H9 (cell line): ENCODE results near the gene GNA12. TPM values are rescaled to one million over a fixed set of nuclear protein-coding genes. Genes with fewer than 3 reads are reported as not detected.

Experiments used
- DNase-seq: peaks from one replicate; pipeline ENCODE4 v3.0.0-alpha.2; 2017
- H2AFZ ChIP-seq: one replicate; pipeline ENCODE4 v1.6.1; 2013; ENCODE audit warnings: mild to moderate bottlenecking, low read length, control low read depth, moderate library complexity
- H2AK5ac ChIP-seq: 2 replicates; pipeline ENCODE4 v1.6.1; 2013; ENCODE audit warnings: low read length, control low read depth, mixed read lengths; ENCODE audit not compliant: insufficient read length
- H2BK120ac ChIP-seq: one replicate; pipeline ENCODE4 v1.6.1; 2013; ENCODE audit warnings: low read depth, mild to moderate bottlenecking, low read length, control low read depth, inconsistent platforms; ENCODE audit not compliant: poor library complexity, severe bottlenecking
- H2BK12ac ChIP-seq: 2 replicates; pipeline ENCODE4 v1.6.1; 2013; ENCODE audit warnings: low read length, control low read depth, mixed read lengths, low read depth; ENCODE audit not compliant: insufficient read length
- H2BK15ac ChIP-seq: 2 replicates; pipeline ENCODE4 v1.6.1; 2013; ENCODE audit warnings: low read depth, low read length, control low read depth
- H2BK20ac ChIP-seq: one replicate; pipeline ENCODE4 v1.6.1; 2013; ENCODE audit warnings: low read depth, mild to moderate bottlenecking, low read length, control low read depth, inconsistent platforms; ENCODE audit not compliant: poor library complexity, severe bottlenecking
- H2BK5ac ChIP-seq: 2 replicates; pipeline ENCODE4 v1.6.1; 2013; ENCODE audit warnings: low read length, control low read depth, mixed read lengths; ENCODE audit not compliant: insufficient read length
- H3K14ac ChIP-seq: 2 replicates; pipeline ENCODE4 v1.6.1; 2013; ENCODE audit warnings: low read length, control low read depth; ENCODE audit not compliant: insufficient read depth
- H3K18ac ChIP-seq: 2 replicates; pipeline ENCODE4 v1.6.1; 2013; ENCODE audit warnings: low read depth, mild to moderate bottlenecking, mixed read lengths, low read length, control low read depth; ENCODE audit not compliant: insufficient read length
- H3K23ac ChIP-seq: 2 replicates; pipeline ENCODE4 v1.6.1; 2013; ENCODE audit warnings: low read length, control low read depth, mixed read lengths, low read depth; ENCODE audit not compliant: insufficient read length
- H3K23me2 ChIP-seq: 2 replicates; pipeline ENCODE4 v1.6.1; 2013; ENCODE audit warnings: low read depth, mild to moderate bottlenecking, mixed read lengths, low read length, control low read depth; ENCODE audit not compliant: insufficient read length, poor library complexity, severe bottlenecking
- H3K27ac ChIP-seq: 2 replicates; pipeline ENCODE4 v1.5.1; 2013; ENCODE audit warnings: low read length, control low read depth, mixed read lengths, low read depth; ENCODE audit not compliant: insufficient read length
- H3K27me3 ChIP-seq: 2 replicates; pipeline ENCODE4 v1.6.1; 2013; ENCODE audit warnings: low read length, control low read depth, inconsistent platforms; ENCODE audit not compliant: insufficient read depth
- H3K4ac ChIP-seq: 2 replicates; pipeline ENCODE4 v1.6.1; 2013; ENCODE audit warnings: low read depth, mild to moderate bottlenecking, control low read depth, inconsistent platforms, low read length, moderate library complexity
- H3K4me1 ChIP-seq: 2 replicates; pipeline ENCODE4 v1.6.1; 2013; ENCODE audit warnings: low read length, control low read depth, inconsistent platforms; ENCODE audit not compliant: insufficient read depth
- H3K4me2 ChIP-seq: 2 replicates; pipeline ENCODE4 v1.6.1; 2013; ENCODE audit warnings: low read length, control low read depth, mixed read lengths; ENCODE audit not compliant: insufficient read length, insufficient read depth
- H3K56ac ChIP-seq: 2 replicates; pipeline ENCODE4 v1.6.1; 2013; ENCODE audit warnings: low read depth, mild to moderate bottlenecking, mixed read lengths, low read length, control low read depth; ENCODE audit not compliant: insufficient read length
- H3K79me1 ChIP-seq: 2 replicates; pipeline ENCODE4 v1.6.1; 2013; ENCODE audit warnings: low read depth, mild to moderate bottlenecking, moderate library complexity, low read length, control low read depth, inconsistent platforms; ENCODE audit not compliant: insufficient read depth, poor library complexity, severe bottlenecking
- H3K79me2 ChIP-seq: 2 replicates; pipeline ENCODE4 v1.6.1; 2013; ENCODE audit warnings: low read length, control low read depth, inconsistent platforms; ENCODE audit not compliant: insufficient read depth
- H3K9ac ChIP-seq: 2 replicates; pipeline ENCODE4 v1.6.1; 2013; ENCODE audit warnings: low read length, control low read depth, mixed read lengths; ENCODE audit not compliant: insufficient read length; ENCODE audit errors: extremely low read depth
- H3K9me3 ChIP-seq: one replicate; pipeline ENCODE4 v1.6.1; 2013; ENCODE audit warnings: low read depth, low read length, inconsistent platforms; ENCODE audit not compliant: control insufficient read depth
- H3T11ph ChIP-seq: one replicate; pipeline ENCODE4 v1.6.1; 2013; ENCODE audit warnings: mild to moderate bottlenecking, low read length, control low read depth, inconsistent platforms
- H4K20me1 ChIP-seq: one replicate; pipeline ENCODE4 v1.6.1; 2013; ENCODE audit not compliant: control insufficient read depth, insufficient read length, insufficient read depth
- H4K5ac ChIP-seq: 2 replicates; pipeline ENCODE4 v1.6.1; 2013; ENCODE audit warnings: low read depth, mild to moderate bottlenecking, mixed read lengths, low read length, control low read depth; ENCODE audit not compliant: insufficient read length
- H4K8ac ChIP-seq: replicated peaks from 2 replicates; pipeline ENCODE4 v1.6.1; 2013; ENCODE audit warnings: low read length, control low read depth, mixed read lengths, low read depth; ENCODE audit not compliant: insufficient read length
- H4K91ac ChIP-seq: 2 replicates; pipeline ENCODE4 v1.6.1; 2013; ENCODE audit warnings: low read depth, mild to moderate bottlenecking, moderate library complexity, mixed read lengths, low read length, control low read depth; ENCODE audit not compliant: insufficient read length
- H3K27ac Mint-ChIP-seq, 3 experiments: 2 replicates in 2 of 3; 3 replicates in 1 of 3; pipeline ENCODE4 v1.8.0; 2020 to 2021; ENCODE audit warnings: mixed read lengths in 3 of 3, mild to moderate bottlenecking in 1 of 3, moderate library complexity in 1 of 3
- H3K27me3 Mint-ChIP-seq: 2 replicates; pipeline ENCODE4 v1.8.0; 2021; ENCODE audit warnings: low read depth, mild to moderate bottlenecking, moderate library complexity, mixed read lengths
- H3K36me3 Mint-ChIP-seq, 3 experiments: 2 replicates in 2 of 3; 3 replicates in 1 of 3; pipeline ENCODE4 v1.8.0; 2020 to 2021; ENCODE audit warnings: low read depth in 3 of 3, mixed read lengths in 3 of 3; ENCODE audit not compliant: insufficient read depth in 1 of 3
- H3K4me1 Mint-ChIP-seq, 2 experiments: 2 replicates each; pipeline ENCODE4 v1.8.0; 2020; ENCODE audit warnings: mixed read lengths in 2 of 2
- H3K4me3 Mint-ChIP-seq, 2 experiments: 2 replicates in 1 of 2; 3 replicates in 1 of 2; pipeline ENCODE4 v1.8.0; 2020 to 2021; ENCODE audit warnings: mild to moderate bottlenecking in 2 of 2, mixed read lengths in 2 of 2, moderate library complexity in 1 of 2
- H3K9me3 Mint-ChIP-seq, 2 experiments: 2 replicates in 1 of 2; 3 replicates in 1 of 2; pipeline ENCODE4 v1.8.0; 2020; ENCODE audit warnings: mild to moderate bottlenecking in 2 of 2, mixed read lengths in 2 of 2, moderate library complexity in 1 of 2
- WGBS: extraction: QIAGEN DNeasy Blood & Tissue Kit; methylation state at CpG from one replicate; pipeline ENCODE4 v1.1.7; 2013; ENCODE audit warnings: missing lambda C conversion rate, low lambda C conversion rate, mixed read lengths; ENCODE audit not compliant: insufficient read length; ENCODE audit errors: extremely low coverage; 5-methylcytosine and 5-hydroxymethylcytosine counted together
- total RNA-seq: library from RNA; stranded (reverse); gene quantifications from 2 replicates; pipeline ENCODE4 v1.2.1, GENCODE V29; 2021
- TF ChIP-seq, protein P1 (sequence below): fragments of 200-600 bp; sonication (generic); conservative IDR thresholded peaks from 3 replicates; pipeline ENCODE4 v1.8.0; 2021; ENCODE audit warnings: antibody characterized with exemption, mild to moderate bottlenecking

The GNA12 gene
- total RNA-seq, 1 experiment from 2014 or later, result 60.2 TPM

- Mint-ChIP-seq H3K4me3 (no peak overlapping the region), H3K9me3 (no peaks in the 10 kb centered on the region), H3K27me3 (no peaks in the 10 kb centered on the region; the same call in 1 of the 2 replicates), H3K27ac (no peak overlapping the region), H3K4me1 (peaks cover 11 to 15% of the 10 kb centered on the region in 2 experiments), H3K36me3 (no peaks in the 10 kb centered on the region; a peak in 1 of 7 replicates)
- Histone ChIP-seq H3K23ac (no peak overlapping the region), H3K27me3 (no peaks in the 10 kb centered on the region), H4K91ac (no peak overlapping the region), H4K5ac (no peak overlapping the region), H3K9ac (no peak overlapping the region), H2BK120ac (no peak overlapping the region), H3K9me3 (no peaks in the 10 kb centered on the region), H2AFZ (no peak overlapping the region), H3K27ac (no peak overlapping the region), H2AK5ac (no peak overlapping the region), H3K23me2 (no peaks in the 10 kb centered on the region), H2BK12ac (no peak overlapping the region), H2BK20ac (no peak overlapping the region), H4K20me1 (no peaks in the 10 kb centered on the region), H3K4me2 (no peak overlapping the region), H2BK5ac (no peak overlapping the region), H3K14ac (no peak overlapping the region), H3K79me1 (no peaks in the 10 kb centered on the region), H3K56ac (no peak overlapping the region), H3K79me2 (no peaks in the 10 kb centered on the region), H3K4me1 (no peaks in the 10 kb centered on the region; the same call in 1 of the 2 replicates), H3K4ac (no peak overlapping the region), H4K8ac (no peak overlapping the region), H3T11ph (no peak overlapping the region), H2BK15ac (no peak overlapping the region), H3K18ac (no peak overlapping the region)
- no peak for DNase-seq
- TF ChIP-seq, protein P1, sequence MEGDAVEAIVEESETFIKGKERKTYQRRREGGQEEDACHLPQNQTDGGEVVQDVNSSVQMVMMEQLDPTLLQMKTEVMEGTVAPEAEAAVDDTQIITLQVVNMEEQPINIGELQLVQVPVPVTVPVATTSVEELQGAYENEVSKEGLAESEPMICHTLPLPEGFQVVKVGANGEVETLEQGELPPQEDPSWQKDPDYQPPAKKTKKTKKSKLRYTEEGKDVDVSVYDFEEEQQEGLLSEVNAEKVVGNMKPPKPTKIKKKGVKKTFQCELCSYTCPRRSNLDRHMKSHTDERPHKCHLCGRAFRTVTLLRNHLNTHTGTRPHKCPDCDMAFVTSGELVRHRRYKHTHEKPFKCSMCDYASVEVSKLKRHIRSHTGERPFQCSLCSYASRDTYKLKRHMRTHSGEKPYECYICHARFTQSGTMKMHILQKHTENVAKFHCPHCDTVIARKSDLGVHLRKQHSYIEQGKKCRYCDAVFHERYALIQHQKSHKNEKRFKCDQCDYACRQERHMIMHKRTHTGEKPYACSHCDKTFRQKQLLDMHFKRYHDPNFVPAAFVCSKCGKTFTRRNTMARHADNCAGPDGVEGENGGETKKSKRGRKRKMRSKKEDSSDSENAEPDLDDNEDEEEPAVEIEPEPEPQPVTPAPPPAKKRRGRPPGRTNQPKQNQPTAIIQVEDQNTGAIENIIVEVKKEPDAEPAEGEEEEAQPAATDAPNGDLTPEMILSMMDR, result no peak
- no CpG with 5 or more reads among the region's 4 CpGs for WGBS
These were observed 17.4 kb upstream of the GNA12 start for GRCh38 chr7:2861509-2861908.
